Measurements from ENCODE around the gene PI3. TPM values are rescaled to one million over a fixed set of nuclear protein-coding genes. Genes with fewer than 3 reads are reported as not detected.

The PI3 gene
- total RNA-seq, 1 experiment from 2014 or later, result 0.40 TPM

DNA sequence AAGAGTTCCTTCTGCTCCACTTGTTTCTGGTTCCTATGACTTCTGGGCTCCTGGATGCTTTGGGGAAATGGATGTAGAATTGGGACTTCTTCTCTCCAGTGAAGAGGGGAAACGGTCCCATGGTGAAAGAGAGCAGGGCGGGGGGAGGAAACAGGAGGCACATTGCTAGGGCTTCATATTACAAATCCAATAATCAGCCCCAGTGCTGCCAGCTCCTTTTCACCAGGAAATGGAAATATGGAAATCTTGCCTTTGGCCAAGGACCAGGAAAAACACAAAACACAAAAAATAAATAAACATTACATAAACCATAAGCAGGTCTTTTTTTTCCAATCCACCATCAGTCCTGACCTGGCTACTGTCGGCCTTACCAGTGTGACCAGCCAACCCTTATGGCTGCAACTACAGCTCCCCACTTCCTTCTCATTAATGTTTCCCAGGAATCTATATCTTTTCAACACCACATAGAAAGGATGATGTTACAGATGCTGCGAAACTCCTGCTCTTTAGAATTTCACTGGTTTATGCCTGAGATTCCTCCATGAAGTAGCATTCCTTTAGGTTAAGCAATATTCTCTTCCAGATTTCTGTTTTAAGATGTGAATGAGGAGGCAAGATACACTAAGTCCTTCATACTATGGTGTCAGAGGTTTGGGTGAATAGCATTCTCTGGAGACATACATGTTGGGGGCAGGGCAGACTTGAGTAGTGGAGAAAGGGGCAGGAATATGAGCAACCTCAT, 2.0 kb downstream of the PI3 start:
- DNase-seq (ENCODE audit: low read depth, low spot score), result no peak
- in situ Hi-C loops (cut with HindIII; ENCODE audit: low pct_unique_long_range_greater_than_20kb, low sequenced_read_pairs), result no loop called here

DNA sequence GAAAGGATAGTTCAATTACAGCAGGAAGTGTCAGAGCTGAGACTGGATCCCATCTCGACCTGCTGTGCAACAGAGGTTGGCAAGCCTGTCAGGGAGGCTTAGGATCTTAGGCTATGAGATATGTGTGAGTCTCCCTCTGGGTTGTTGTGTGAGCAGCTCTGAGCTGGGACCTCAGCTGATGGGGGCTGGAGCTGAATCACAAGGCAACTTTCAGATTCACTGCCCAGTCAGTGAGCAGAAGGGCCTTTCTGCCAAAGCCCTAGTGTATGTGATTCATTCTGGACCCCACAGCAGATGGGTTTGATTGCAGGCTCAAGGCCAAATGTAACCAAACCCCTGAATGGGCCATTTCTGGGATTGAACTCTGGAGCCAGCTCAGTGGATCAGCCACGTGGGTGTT, 4.5 kb downstream of the PI3 start:
- in situ Hi-C loops (cut with HindIII; ENCODE audit: low pct_unique_long_range_greater_than_20kb, low sequenced_read_pairs), result no loop called here
- DNase-seq (ENCODE audit: low read depth, low spot score), result no peak

GRCh38 chr20:45181639-45182038, 6.9 kb downstream of the PI3 start:
- DNase-seq (ENCODE audit: low read depth, low spot score), result no peak
- in situ Hi-C loops (cut with HindIII; ENCODE audit: low pct_unique_long_range_greater_than_20kb, low sequenced_read_pairs), result no loop called here

- in situ Hi-C loops (cut with HindIII; ENCODE audit: low pct_unique_long_range_greater_than_20kb, low sequenced_read_pairs), result no loop called here
- DNase-seq (ENCODE audit: low read depth, low spot score), result no peak
Measured at GRCh38 chr20:45183084-45183483, 8.4 kb downstream of the PI3 start.

GRCh38 chr20:45187693-45188092, 13.0 kb downstream of the PI3 start:
- in situ Hi-C loops (cut with HindIII; ENCODE audit: low pct_unique_long_range_greater_than_20kb, low sequenced_read_pairs), result no loop called here
- no peak for DNase-seq (ENCODE audit: low read depth, low spot score)

DNA sequence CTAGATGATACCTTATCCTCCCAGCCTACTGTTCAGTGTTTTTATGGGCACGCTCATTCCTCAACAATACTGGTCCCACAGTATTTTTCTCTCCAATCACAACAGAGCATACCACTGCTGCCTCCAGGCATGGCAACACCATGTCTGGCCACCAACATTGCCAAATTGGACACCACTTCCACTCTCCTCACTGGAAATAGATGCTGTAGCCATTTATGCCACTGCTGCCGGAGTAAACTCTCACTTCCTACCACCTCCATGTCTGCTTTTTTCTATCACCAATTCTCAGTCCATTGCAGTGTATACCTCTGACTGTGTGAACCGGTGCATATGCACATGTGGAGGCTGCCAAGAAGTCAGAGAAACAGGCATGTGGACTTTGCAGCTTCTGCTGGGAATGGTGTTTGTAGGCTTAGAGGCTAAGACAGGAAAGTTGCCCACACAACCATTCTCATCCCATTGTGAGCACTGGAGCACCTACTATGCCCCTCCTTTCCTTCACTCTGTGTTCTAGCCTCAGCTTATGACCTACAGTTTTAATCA, 14.4 kb downstream of the PI3 start:
- no peak for DNase-seq (ENCODE audit: low read depth, low spot score)
- in situ Hi-C loops (cut with HindIII; ENCODE audit: low pct_unique_long_range_greater_than_20kb, low sequenced_read_pairs), result no loop called here

- no peak for DNase-seq (ENCODE audit: low read depth, low spot score)
- in situ Hi-C loops (cut with HindIII; ENCODE audit: low pct_unique_long_range_greater_than_20kb, low sequenced_read_pairs), result no loop called here
Measured at GRCh38 chr20:45189861-45190260, 15.2 kb downstream of the PI3 start.

- DNase-seq (ENCODE audit: low read depth, low spot score), result no peak
- in situ Hi-C loops (cut with HindIII; ENCODE audit: low pct_unique_long_range_greater_than_20kb, low sequenced_read_pairs), result no loop called here
Measured at GRCh38 chr20:45191926-45192325, 17.2 kb downstream of the PI3 start.

GRCh38 chr20:45193331-45193730, 18.6 kb downstream of the PI3 start:
- in situ Hi-C loops (cut with HindIII; ENCODE audit: low pct_unique_long_range_greater_than_20kb, low sequenced_read_pairs), result no loop called here
- no peak for DNase-seq (ENCODE audit: low read depth, low spot score)

DNA sequence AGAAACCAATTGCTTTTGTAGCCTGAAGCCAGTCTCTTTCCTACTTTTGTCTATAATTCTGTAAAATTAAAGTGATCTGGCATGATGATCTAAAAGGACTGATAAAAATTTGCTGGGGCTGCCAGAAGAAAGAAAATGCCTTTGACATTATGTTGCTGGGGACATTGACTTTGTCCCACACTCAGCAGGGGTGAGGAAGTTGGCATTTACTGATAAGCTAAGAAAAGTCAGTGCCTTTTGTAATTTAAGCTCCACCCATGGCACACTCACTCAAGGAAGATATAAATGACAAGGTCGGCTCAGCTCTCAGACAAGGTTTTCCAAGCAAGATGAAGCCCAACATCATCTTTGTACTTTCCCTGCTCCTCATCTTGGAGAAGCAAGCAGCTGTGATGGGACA, 32.0 kb downstream of the PI3 start, which contains the start of gene SEMG1:
TSS of gene SEMG1 (plus strand) at position 309 of the 400 bp plus-strand sequence. CDS start at position 330, 21 bp downstream.
- in situ Hi-C loops (cut with HindIII; ENCODE audit: low pct_unique_long_range_greater_than_20kb, low sequenced_read_pairs), result no loop called here

DNA sequence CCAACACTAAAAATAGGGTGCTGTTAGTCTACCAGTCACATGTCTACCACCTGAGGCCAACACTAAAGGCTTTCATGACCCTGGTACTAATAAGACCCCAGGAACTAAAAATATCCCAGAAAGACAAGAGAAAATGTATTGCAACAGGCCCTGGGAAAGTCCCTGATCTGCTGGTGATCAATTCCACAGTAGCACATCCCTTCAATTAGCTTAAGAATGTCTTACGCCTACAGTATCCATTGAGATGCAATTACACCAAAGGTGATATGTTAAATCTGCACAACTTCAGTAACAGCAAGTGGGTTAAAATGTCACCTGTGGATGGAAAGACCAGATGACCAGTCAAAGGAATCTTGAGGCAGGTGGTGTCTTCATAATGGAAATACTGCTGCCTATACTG, 35.2 kb downstream of the PI3 start:
- in situ Hi-C loops (cut with HindIII; ENCODE audit: low pct_unique_long_range_greater_than_20kb, low sequenced_read_pairs), result no loop called here
- DNase-seq (ENCODE audit: low read depth, low spot score), result no peak

More for the DNA sequence above, 32.0 kb downstream of the PI3 start, which contains the start of gene SEMG1:
- no peak for DNase-seq (ENCODE audit: low read depth, low spot score)

- in situ Hi-C loops (cut with HindIII; ENCODE audit: low pct_unique_long_range_greater_than_20kb, low sequenced_read_pairs), result no loop called here
- DNase-seq (ENCODE audit: low read depth, low spot score), result no peak
Measured at GRCh38 chr20:45211569-45212474, 37.1 kb downstream of the PI3 start.

GRCh38 chr20:45212836-45213235, 38.1 kb downstream of the PI3 start:
- DNase-seq (ENCODE audit: low read depth, low spot score), result no peak
- in situ Hi-C loops (cut with HindIII; ENCODE audit: low pct_unique_long_range_greater_than_20kb, low sequenced_read_pairs), result no loop called here

DNA sequence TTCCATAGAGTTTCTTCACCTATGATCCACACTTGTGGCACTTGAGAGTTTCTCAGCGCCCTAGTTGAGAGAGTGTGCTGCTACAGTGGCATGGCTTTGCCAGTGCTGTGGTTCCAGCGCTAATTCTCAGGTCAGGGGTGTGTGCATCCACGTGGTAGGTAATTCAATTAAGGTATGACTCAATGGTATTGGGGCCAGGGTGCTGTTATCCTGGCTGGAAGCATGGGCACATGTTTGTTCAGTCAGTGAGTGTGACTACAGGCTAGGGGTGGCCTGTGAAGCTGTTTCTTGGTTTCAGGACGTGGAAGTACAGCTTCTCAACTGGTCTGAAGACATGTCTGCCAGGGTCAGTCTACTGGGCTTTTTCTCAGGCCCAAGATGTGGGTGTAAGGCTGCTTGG, 43.4 kb downstream of the PI3 start:
- no peak for DNase-seq (ENCODE audit: low read depth, low spot score)
- in situ Hi-C loops (cut with HindIII; ENCODE audit: low pct_unique_long_range_greater_than_20kb, low sequenced_read_pairs), result no loop called here

DNA sequence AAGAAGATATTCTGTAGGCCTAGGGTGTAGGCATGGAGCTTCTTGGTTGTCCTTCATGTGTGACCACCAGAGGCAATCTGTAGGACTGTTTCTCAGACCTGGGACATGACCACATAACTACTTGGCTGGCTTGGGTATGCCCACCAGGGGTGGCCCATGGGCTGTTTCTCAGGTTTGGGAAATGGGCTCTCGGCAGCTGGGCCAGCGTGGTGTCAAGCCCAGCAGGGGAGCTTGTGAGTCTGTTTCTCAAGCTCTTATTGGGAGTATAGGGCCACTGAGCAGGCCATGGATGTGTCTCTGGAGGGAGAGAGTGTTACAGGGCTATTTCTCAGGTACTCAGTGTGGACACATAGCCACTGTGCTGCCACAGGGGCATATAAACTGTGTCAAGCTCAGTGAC, 43.9 kb downstream of the PI3 start:
- no peak for DNase-seq (ENCODE audit: low read depth, low spot score)
- in situ Hi-C loops (cut with HindIII; ENCODE audit: low pct_unique_long_range_greater_than_20kb, low sequenced_read_pairs), result no loop called here

- DNase-seq (ENCODE audit: low read depth, low spot score), result no peak
- in situ Hi-C loops (cut with HindIII; ENCODE audit: low pct_unique_long_range_greater_than_20kb, low sequenced_read_pairs), result no loop called here
Measured at GRCh38 chr20:45221076-45221475, 46.4 kb downstream of the PI3 start, which contains the start of gene SEMG2. SEMG2 (plus strand) TSS chr20:45221373; CDS start chr20:45221390, 17 bp downstream.

GRCh38 chr20:45223136-45223535, 48.4 kb downstream of the PI3 start:
- no peak for DNase-seq (ENCODE audit: low read depth, low spot score)
- in situ Hi-C loops (cut with HindIII; ENCODE audit: low pct_unique_long_range_greater_than_20kb, low sequenced_read_pairs), result no loop called here
